NK-92 treated with Interleukin-12 subunit alpha and Interleukin-12 subunit beta, amount 100 ng/mL, for 24 hours (cell line): Measurements from ENCODE around the gene IRF8.

ENCODE experiments used
- DNase-seq: peaks from one replicate; lab custom pipeline; 2025; lab: John Stamatoyannopoulos, UW

IRF8 gene

GRCh38 chr16:85959686-85960085 lies 60.7 kb downstream of the IRF8 start:
- DNase-seq = no peak

GRCh38 chr16:85960486-85961046 lies 61.6 kb downstream of the IRF8 start:
- DNase-seq = no peak

- DNase-seq = no peak
These were observed 63.3 kb downstream of the IRF8 start for GRCh38 chr16:85961988-85962915.

- DNase-seq = no peak
These were observed 64.9 kb downstream of the IRF8 start for GRCh38 chr16:85963753-85964285.

GRCh38 chr16:85965125-85965524 lies 66.2 kb downstream of the IRF8 start:
- no peak for DNase-seq

GRCh38 chr16:85967111-85967510 lies 68.1 kb downstream of the IRF8 start:
- no peak for DNase-seq

- DNase-seq = no peak
These were observed 69.3 kb downstream of the IRF8 start for GRCh38 chr16:85968041-85968920.

GRCh38 chr16:85969159-85969558 lies 70.2 kb downstream of the IRF8 start:
- DNase-seq = no peak

- no peak for DNase-seq
These were observed 70.6 kb downstream of the IRF8 start for GRCh38 chr16:85969591-85969990.

GRCh38 chr16:85970016-85970733 lies 71.2 kb downstream of the IRF8 start:
- no peak for DNase-seq

- no peak for DNase-seq
These were observed 71.8 kb downstream of the IRF8 start for GRCh38 chr16:85970738-85971137.
